GM19238 (cell line): Measurements from ENCODE around the gene IGDCC3.

Source experiments
- DNase-seq: peaks from one replicate; pipeline ENCODE4 v3.0.0; 2011; ENCODE audit warnings: low spot score; ENCODE audit not compliant: insufficient read length

The IGDCC3 gene

GRCh38 chr15:65388306-65389080, 10.7 kb upstream of the IGDCC3 start:
- no peak for DNase-seq

GRCh38 chr15:65386886-65387285, 9.1 kb upstream of the IGDCC3 start:
- DNase-seq, result no peak

GRCh38 chr15:65386376-65386775, 8.6 kb upstream of the IGDCC3 start:
- DNase-seq, result no peak

- DNase-seq, result no peak
Measured at GRCh38 chr15:65385870-65386258, 8.1 kb upstream of the IGDCC3 start.

GRCh38 chr15:65384895-65385869, 7.4 kb upstream of the IGDCC3 start:
- peak; percentile 94 for DNase-seq

- no peak for DNase-seq
Measured at GRCh38 chr15:65384505-65384894, 6.7 kb upstream of the IGDCC3 start.

GRCh38 chr15:65383991-65384390, 6.2 kb upstream of the IGDCC3 start:
- DNase-seq, result no peak

GRCh38 chr15:65383456-65383855, 5.7 kb upstream of the IGDCC3 start:
- no peak for DNase-seq

GRCh38 chr15:65382921-65383320, 5.1 kb upstream of the IGDCC3 start:
- DNase-seq, result no peak

- no peak for DNase-seq
Measured at GRCh38 chr15:65382146-65382491, 4.3 kb upstream of the IGDCC3 start.

- DNase-seq, result no peak
Measured at GRCh38 chr15:65381445-65382145, 3.8 kb upstream of the IGDCC3 start.

GRCh38 chr15:65379986-65380385, 2.2 kb upstream of the IGDCC3 start:
- no peak for DNase-seq

GRCh38 chr15:65377105-65377975, 462 bp downstream of the IGDCC3 start:
- no peak for DNase-seq

- no peak for DNase-seq
Measured at GRCh38 chr15:65376767-65377104, 1.1 kb downstream of the IGDCC3 start.

- no peak for DNase-seq
Measured at GRCh38 chr15:65375871-65376607, 1.8 kb downstream of the IGDCC3 start.

GRCh38 chr15:65374821-65375401, 2.9 kb downstream of the IGDCC3 start:
- no peak for DNase-seq

- DNase-seq, result no peak
Measured at GRCh38 chr15:65374334-65374733, 3.5 kb downstream of the IGDCC3 start.

- DNase-seq, result no peak
Measured at GRCh38 chr15:65373163-65373651, 4.6 kb downstream of the IGDCC3 start.

GRCh38 chr15:65372787-65373067, 5.1 kb downstream of the IGDCC3 start:
- DNase-seq, result no peak
